Activated naive CD4-positive, alpha-beta T cell (primary cell): ENCODE data around the gene GPR180.

ENCODE experiments used
- DNase-seq, 4 experiments: peaks; one replicate each; lab custom pipeline; 2025; lab: John Stamatoyannopoulos, UW

Gene GPR180

GRCh38 chr13:94656176-94656575 is 54.5 kb downstream of the GPR180 start:
- no peak for DNase-seq

DNA sequence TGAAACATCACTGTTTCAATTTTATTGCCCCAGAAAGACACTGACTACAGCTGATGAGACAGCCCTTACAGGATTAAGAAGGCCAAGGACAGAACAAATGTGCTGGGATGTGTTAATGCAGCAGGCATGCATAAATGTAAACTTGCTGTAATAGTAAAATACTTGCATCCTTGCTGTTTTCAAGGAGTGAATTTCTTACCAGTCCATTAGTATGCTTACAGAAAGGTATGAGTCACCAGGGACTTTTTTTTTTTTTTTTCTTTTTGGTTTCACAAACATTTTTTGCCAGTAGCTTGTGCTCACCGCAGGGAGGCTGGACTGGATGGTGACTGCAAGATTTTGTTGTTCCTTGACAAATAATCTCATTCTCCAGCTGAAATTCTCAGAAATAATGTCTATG is 55.1 kb downstream of the GPR180 start:
- DNase-seq, result no peak

DNA sequence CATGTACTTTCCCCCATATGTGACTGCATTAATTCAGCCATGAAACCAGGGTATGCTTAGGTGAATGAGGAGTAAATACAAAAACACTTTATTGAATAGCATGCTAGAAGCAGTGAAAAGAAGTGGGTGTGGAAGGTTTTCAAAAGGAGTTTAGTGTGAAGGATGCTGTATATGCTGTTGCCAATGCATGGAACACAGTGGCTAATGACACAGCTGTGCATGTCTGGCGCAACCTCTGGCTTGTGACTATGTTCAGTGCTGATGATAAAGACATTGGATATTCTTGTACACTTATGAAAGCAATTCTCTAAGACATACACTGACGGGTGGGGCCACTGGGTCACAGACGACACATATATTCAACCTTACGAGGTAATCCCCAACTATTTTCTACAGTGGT is 55.5 kb downstream of the GPR180 start:
- DNase-seq, result no peak

DNA sequence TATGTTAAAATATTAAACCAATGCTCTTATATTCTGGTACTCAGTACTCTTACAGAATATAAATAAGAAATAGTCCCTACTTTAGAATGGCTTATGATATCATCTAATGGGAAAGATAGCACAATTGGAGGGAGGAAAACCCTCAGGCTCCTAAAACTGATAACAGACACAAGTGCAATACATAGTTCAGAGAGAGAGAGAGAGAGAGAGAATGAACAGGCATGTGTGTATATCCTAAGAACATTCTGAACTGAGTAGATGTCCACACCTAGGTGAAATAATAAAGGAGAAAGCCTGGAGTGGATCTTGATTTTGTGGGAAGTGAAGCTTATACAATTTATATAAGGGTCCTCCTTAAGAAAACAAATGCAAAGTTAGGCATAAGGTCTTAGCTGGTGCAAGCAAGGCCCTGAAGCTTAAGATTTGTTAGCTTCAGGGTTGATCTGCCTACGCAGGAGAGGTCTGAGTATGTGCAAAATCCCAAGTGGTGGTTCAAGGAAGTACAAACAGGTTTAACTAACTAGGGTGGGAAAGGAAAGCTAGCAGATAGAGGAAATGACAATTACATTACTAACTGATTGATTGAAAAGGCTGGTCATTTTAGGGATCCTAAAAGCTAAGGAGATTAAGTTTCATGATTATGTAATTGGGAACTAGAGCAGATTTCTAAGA is 57.4 kb downstream of the GPR180 start:
- no peak for DNase-seq

- no peak for DNase-seq
These were observed 57.9 kb downstream of the GPR180 start for GRCh38 chr13:94659598-94659946.

DNA sequence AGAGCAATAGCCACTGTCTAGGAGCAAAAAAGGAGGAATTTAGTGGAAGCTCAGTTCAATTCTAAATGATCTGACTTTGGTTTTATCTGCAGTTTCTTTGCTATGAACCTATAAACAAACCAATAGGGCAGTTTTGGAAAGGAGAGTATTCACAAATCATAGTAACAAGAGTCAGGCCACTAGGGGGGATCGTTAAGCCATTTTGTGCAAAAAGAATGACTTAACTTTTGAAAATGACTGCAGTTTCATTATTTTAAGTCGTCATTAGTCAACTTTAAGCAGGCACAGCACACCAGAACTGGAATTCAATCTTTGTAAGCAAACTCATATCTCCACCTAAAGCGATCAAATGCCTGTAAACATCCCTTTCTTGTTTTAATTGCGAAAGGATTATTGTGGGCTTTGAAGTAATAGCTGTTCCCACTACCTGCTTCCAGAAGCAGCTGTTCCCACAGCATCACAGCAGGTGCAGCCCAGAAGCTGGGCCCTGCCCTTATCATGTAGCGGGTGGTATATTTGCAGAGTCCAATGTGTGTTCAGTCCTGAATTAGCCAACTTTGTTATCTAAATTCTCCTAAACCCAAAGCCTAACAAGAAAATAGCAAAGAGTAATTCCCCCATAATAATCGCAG is 59.2 kb downstream of the GPR180 start:
- DNase-seq, result no peak

DNA sequence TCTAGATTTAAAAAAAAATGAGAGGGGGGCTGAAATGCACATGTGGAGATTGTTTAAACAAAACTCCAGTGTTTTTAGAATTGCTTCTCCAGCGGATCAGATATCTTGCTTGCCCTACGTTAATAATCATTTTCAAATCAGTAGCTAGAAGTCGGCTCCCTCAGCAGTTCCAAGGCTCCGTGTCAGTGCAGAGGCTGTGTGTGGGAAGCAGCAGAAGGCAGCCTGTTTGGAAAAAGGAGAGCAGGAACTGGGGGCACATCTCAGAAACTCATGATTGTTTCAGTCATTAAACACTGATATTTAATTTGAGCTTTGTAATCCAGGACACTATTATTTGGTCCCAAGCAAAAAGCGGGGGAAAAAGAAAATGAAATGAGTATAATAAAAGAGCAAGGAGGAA is 59.7 kb downstream of the GPR180 start:
- DNase-seq, result no peak

GRCh38 chr13:94662274-94662945 is 60.8 kb downstream of the GPR180 start:
- DNase-seq, result no peak

DNA sequence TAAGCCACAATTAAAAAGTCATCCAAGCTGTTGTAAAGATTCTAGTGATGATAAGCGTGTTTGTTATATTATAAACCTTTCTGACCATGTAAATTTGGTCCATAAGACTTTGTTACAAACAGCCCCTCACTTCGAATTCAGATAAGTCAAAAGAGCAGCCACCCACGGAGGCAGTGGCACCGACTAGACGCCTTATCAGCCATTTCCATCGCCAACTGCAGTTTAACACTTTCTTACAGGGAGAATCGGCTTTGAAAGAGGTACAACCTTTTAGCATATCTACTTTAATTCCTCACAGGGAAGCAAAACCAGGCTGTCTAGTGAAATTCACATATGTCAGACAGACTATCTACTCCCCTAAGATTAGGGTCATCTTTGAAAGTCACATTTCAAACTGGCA is 63.2 kb downstream of the GPR180 start:
- DNase-seq, result no peak

- no peak for DNase-seq
These were observed 64.4 kb downstream of the GPR180 start for GRCh38 chr13:94666065-94666464.

DNA sequence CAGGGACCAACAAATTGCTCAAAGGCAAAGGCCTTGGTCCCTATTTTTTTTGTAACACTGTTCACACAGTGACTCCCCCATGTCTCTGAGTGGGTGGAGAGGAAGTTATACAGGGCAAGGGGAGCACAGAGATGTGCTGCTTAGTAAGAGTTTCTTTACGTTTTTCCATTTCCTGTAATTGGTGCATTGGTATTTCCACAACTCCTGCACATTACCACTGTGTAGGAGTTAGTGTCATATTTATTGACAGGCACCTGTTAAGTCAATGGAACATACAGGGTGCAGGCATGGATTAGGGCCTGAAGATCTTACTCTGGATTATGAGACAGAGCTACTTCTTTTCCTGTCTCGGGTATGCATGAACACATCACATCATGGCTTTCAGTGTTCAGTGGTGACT is 65.5 kb downstream of the GPR180 start:
- no peak for DNase-seq

- no peak for DNase-seq
These were observed 70.7 kb downstream of the GPR180 start for GRCh38 chr13:94672400-94672799.

DNA sequence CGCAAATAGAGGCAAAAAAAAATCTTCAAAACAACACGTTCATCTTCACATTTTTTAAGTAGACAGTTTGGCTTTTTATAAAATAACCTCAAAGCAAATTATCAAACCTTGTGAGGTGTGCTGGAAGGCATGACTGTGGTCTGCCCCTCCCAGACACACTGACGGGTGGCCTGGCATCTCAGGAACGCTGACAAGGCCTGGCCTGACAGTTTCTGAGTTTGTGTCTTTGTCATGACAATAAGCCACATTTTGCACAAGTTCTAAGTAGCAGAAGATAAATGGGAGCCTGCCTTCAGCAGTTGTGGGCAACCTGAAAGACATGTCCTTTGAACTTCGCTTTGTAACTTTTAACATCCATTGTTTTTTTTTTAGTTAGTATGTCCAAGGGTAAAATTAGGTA is 72.2 kb downstream of the GPR180 start:
- DNase-seq, result no peak

DNA sequence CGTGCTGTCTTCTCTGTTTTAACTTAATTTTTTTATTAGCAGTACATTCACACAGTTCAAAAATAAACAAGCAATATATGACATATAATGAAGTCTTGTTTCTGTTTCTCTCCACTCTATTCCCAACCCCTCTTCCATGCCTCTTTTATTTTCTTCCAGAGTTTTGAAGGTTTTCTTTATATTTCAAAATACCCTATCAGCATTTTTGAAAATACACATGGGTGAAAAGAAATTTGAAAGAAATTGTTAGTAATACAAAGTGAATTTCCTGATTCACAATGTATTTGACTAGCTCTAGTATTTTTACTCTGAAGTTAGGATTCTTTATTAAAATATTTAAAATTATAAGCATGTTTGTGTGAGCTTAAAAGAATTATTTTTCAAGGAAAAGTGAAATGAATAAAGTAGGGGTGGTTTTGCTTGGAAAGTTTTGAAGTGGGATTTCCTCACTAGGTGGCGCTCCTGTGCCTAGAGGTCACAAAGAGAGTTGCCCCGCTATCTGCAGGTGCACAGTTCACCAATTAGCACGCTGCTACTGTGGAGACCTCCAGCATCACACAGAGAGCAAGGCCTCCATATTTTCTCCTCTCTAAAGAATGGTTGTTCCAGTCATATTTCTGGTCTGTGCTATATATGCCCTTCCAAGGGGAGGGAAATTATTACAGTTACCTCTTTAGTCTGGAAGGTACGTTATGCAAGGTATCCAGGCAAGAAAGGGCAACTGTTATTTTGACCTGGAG is 73.1 kb downstream of the GPR180 start:
- DNase-seq, result peak; percentile 2 to 17 (median 3)

GRCh38 chr13:94677799-94678198 is 76.1 kb downstream of the GPR180 start:
- no peak for DNase-seq

DNA sequence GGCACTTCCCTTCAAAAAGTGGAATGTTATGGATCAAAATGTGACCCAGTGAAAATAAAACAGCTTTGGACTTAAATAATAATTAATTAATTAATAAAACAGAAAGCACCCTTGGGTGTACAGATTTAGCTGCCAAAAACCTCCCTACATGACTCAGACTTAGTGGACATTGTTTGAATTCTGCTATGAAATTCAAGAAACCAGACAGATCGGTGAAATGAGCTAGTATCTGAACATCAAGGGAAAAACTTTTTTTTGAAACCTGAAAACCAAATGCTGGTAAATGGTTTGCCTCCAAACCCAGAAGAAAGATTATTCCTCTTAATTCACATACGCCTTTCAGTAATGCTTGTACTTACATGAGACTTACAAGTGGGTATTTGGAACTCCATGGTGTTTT is 77.2 kb downstream of the GPR180 start:
- DNase-seq, result no peak

- DNase-seq, result no peak
These were observed 78.0 kb downstream of the GPR180 start for GRCh38 chr13:94679614-94680013.

- DNase-seq, result no peak
These were observed 80.6 kb downstream of the GPR180 start for GRCh38 chr13:94682229-94682628.

- DNase-seq, result no peak
These were observed 81.8 kb downstream of the GPR180 start for GRCh38 chr13:94683409-94683808.
